Suppressor macrophage (primary cell): Measurements from ENCODE around the gene MAST4.
A peak's percentile ranks its signal among the peaks of the same experiment; 100 is the strongest.
"Not testable (repeated sequence)": the region's sequence is repeated elsewhere in the genome, so short reads cannot be mapped to it uniquely, and the experiment has no call there.

Source experiments
- DNase-seq, 4 experiments: peaks; one replicate each; pipeline ENCODE4 v3.0.0-alpha.2; 2020 to 2022

The MAST4 gene

GRCh38 chr5:67166460-67167285 lies 570.5 kb downstream of the MAST4 start:
- DNase-seq: peak; percentile 75 to 90 (median 87)

GRCh38 chr5:67168069-67168468 lies 571.9 kb downstream of the MAST4 start:
- no peak for DNase-seq

GRCh38 chr5:67170767-67171166 lies 574.6 kb downstream of the MAST4 start:
- DNase-seq: peak; percentile 30 to 65 (median 48)

- not testable (repeated sequence) for DNase-seq
Measured at GRCh38 chr5:67173351-67173750, 577.2 kb downstream of the MAST4 start.

GRCh38 chr5:67173959-67174358 lies 577.8 kb downstream of the MAST4 start:
- no peak for DNase-seq

- DNase-seq: peak; percentile 38 to 59 (median 47)
Measured at GRCh38 chr5:67176936-67177335, 580.7 kb downstream of the MAST4 start.

GRCh38 chr5:67178085-67178484 lies 581.9 kb downstream of the MAST4 start:
- peak; percentile 57 to 90 (median 74) for DNase-seq

- DNase-seq: peak; percentile 21 to 70 (median 48)
Measured at GRCh38 chr5:67178966-67179365, 582.8 kb downstream of the MAST4 start.

GRCh38 chr5:67179697-67180361 lies 583.6 kb downstream of the MAST4 start:
- no peak for DNase-seq

GRCh38 chr5:67181648-67182221 lies 585.5 kb downstream of the MAST4 start:
- peak; percentile 88 to 96 (median 91) for DNase-seq

GRCh38 chr5:67182301-67182790 lies 586.2 kb downstream of the MAST4 start:
- peak; percentile 88 to 97 (median 93) for DNase-seq

GRCh38 chr5:67183859-67184258 lies 587.7 kb downstream of the MAST4 start:
- no peak for DNase-seq

GRCh38 chr5:67187006-67187715 lies 591.0 kb downstream of the MAST4 start:
- DNase-seq: peak; percentile 58 to 89 (median 78)

- peak in 3 of 4 experiments; percentile 7 to 53 (median 27) for DNase-seq
Measured at GRCh38 chr5:67188274-67189078, 592.3 kb downstream of the MAST4 start.

- DNase-seq: peak; percentile 44 to 75 (median 64)
Measured at GRCh38 chr5:67189079-67189354, 592.8 kb downstream of the MAST4 start.

- peak in 3 of 4 experiments; percentile 2 to 58 (median 53) for DNase-seq
Measured at GRCh38 chr5:67189931-67190330, 593.7 kb downstream of the MAST4 start.

- peak in 2 of 4 experiments; percentile 30 to 37 for DNase-seq
Measured at GRCh38 chr5:67190410-67190809, 594.2 kb downstream of the MAST4 start.

GRCh38 chr5:67190861-67191260 lies 594.7 kb downstream of the MAST4 start:
- DNase-seq: no peak

GRCh38 chr5:67192719-67193438 lies 596.7 kb downstream of the MAST4 start:
- peak; percentile 77 to 94 (median 84) for DNase-seq

- DNase-seq: peak in 2 of 4 experiments; percentile 56 to 70
Measured at GRCh38 chr5:67193439-67193807, 597.2 kb downstream of the MAST4 start.

GRCh38 chr5:67194166-67194565 lies 598.0 kb downstream of the MAST4 start:
- peak; percentile 38 to 64 (median 58) for DNase-seq
